ENCODE results near the gene MAGI2.

The MAGI2 gene

GRCh38 chr7:78967046-78967445, 486.4 kb downstream of the MAGI2 start:
- DNase-seq (ENCODE audit: low read depth, low spot score): no peak
- ChIA-PET POLR2A (no interaction called here), CTCF (no interaction called here)
- H3K4me3 ChIP-seq (ENCODE audit: low read depth, low read length): no peak overlapping the region
- no peak for TF ChIP-seq CTCF (IDR thresholded peaks at IDR 0.05; ENCODE audit: insufficient read depth, low read length, missing control alignments)

- no peak for DNase-seq (ENCODE audit: low read depth, low spot score)
- TF ChIP-seq CTCF (IDR thresholded peaks at IDR 0.05; ENCODE audit: insufficient read depth, low read length, missing control alignments): no peak
- ChIA-PET CTCF (no interaction called here), POLR2A (no interaction called here)
- no peak overlapping the region for H3K4me3 ChIP-seq (ENCODE audit: low read depth, low read length)
Measured at GRCh38 chr7:78959477-78959876, 494.0 kb downstream of the MAGI2 start.

GRCh38 chr7:78955329-78955728, 498.1 kb downstream of the MAGI2 start:
- no peak for DNase-seq (ENCODE audit: low read depth, low spot score)
- ChIA-PET POLR2A (no interaction called here), CTCF (no interaction called here)
- TF ChIP-seq CTCF (IDR thresholded peaks at IDR 0.05; ENCODE audit: insufficient read depth, low read length, missing control alignments): no peak
- no peak overlapping the region for H3K4me3 ChIP-seq (ENCODE audit: low read depth, low read length)

GRCh38 chr7:78953726-78954363, 499.6 kb downstream of the MAGI2 start:
- no peak overlapping the region for H3K4me3 ChIP-seq (ENCODE audit: low read depth, low read length)
- ChIA-PET POLR2A (no interaction called here), CTCF (no interaction called here)
- TF ChIP-seq CTCF (IDR thresholded peaks at IDR 0.05; ENCODE audit: insufficient read depth, low read length, missing control alignments): no peak
- no peak for DNase-seq (ENCODE audit: low read depth, low spot score)

- H3K4me3 ChIP-seq (ENCODE audit: low read depth, low read length): no peak overlapping the region
- CTCF ChIA-PET: interaction anchor here (1.6 to 1.7 kb wide), 2 partner anchors 16 to 223 kb away, joined by 3 to 6 read pairs; no protein-coding TSS in a partner anchor
- TF ChIP-seq CTCF (IDR thresholded peaks at IDR 0.05; ENCODE audit: insufficient read depth, low read length, missing control alignments): no peak
- POLR2A ChIA-PET: no interaction called here
- DNase-seq (ENCODE audit: low read depth, low spot score): no peak
Measured at GRCh38 chr7:78953090-78953489, 500.4 kb downstream of the MAGI2 start.

- ChIA-PET POLR2A (interaction anchor here (0.6 kb wide), 1 partner anchor 1100 kb away, joined by 3 read pairs; no protein-coding TSS in a partner anchor), CTCF (interaction anchor here (0.6 to 2.3 kb wide), 3 partner anchors 10 to 429 kb away, joined by 4 to 6 read pairs (median 4); no protein-coding TSS in a partner anchor)
- no peak overlapping the region for H3K4me3 ChIP-seq (ENCODE audit: low read depth, low read length)
- TF ChIP-seq CTCF (IDR thresholded peaks at IDR 0.05; ENCODE audit: insufficient read depth, low read length, missing control alignments): no peak
- DNase-seq (ENCODE audit: low read depth, low spot score): no peak
Measured at GRCh38 chr7:78939669-78940068, 513.8 kb downstream of the MAGI2 start.
